Neural progenitor cell (in vitro differentiated cells): ENCODE data around the gene RUNX1.

Experiments used
- CTCF ChIP-seq: fragments of 200-600 bp; sonication (generic); IDR thresholded peaks from 2 replicates; pipeline ENCODE4 v1.5.1; 2017; ENCODE audit warnings: antibody characterized with exemption, mild to moderate bottlenecking
- EZH2 ChIP-seq: fragments of 200-600 bp; sonication (generic); IDR thresholded peaks from 2 replicates; pipeline ENCODE4 v1.6.1; 2017; ENCODE audit warnings: antibody characterized with exemption, mild to moderate bottlenecking, moderate library complexity
- EZH2phosphoT487 ChIP-seq: fragments of 200-600 bp; sonication (generic); IDR thresholded peaks from 2 replicates; pipeline ENCODE4 v1.6.1; 2017; ENCODE audit warnings: antibody characterized with exemption

GRCh38 chr21:34890724-34891612 is 158.1 kb downstream of the RUNX1 start:
- TF ChIP-seq CTCF (no peak), EZH2 (peak; percentile 96), EZH2phosphoT487 (peak; percentile 88)
